Panc1 (cell line): ENCODE measurements around the gene SYNRG.

Experiments
- CTCF ChIP-seq: fragments of 450-650 bp; IDR thresholded peaks from 2 replicates; pipeline ENCODE4 v1.5.1; 2017; ENCODE audit warnings: mild to moderate bottlenecking
- POLR2AphosphoS5 ChIP-seq: IDR thresholded peaks from 2 replicates; pipeline ENCODE4 v1.6.1; 2012; ENCODE audit warnings: mild to moderate bottlenecking, low read depth, low read length, moderate library complexity
- SIN3A ChIP-seq: IDR thresholded peaks from 2 replicates; pipeline ENCODE4 v1.6.1; 2012; ENCODE audit warnings: low read depth, mild to moderate bottlenecking, low read length, moderate library complexity, borderline replicate concordance; ENCODE audit not compliant: insufficient read depth
- TCF7L2 ChIP-seq: IDR thresholded peaks from 2 replicates; pipeline ENCODE4 v1.6.1; 2011; ENCODE audit warnings: mild to moderate bottlenecking, low read depth, low read length, inconsistent platforms

GRCh38 chr17:37605813-37606505 lies 3.3 kb downstream of the SYNRG start:
- no peak for TF ChIP-seq CTCF
- TF ChIP-seq SIN3A: no peak
- no peak for TF ChIP-seq POLR2AphosphoS5
- TF ChIP-seq TCF7L2: no peak
